Endodermal cell (in vitro differentiated cells): ENCODE results near the gene CFAP251. TPM values are rescaled to one million over a fixed set of nuclear protein-coding genes. Genes with fewer than 3 reads are reported as not detected.

ENCODE experiments used
- DNase-seq: peaks from one replicate; pipeline ENCODE4 v3.0.0-alpha.2; 2017
- H3K27ac ChIP-seq: 2 replicates; pipeline ENCODE4 v1.5.1; 2013; ENCODE audit warnings: mild to moderate bottlenecking, low read depth, low read length, moderate library complexity
- H3K27me3 ChIP-seq: 2 replicates; pipeline ENCODE4 v1.6.1; 2013; ENCODE audit warnings: mild to moderate bottlenecking, low read length, moderate library complexity; ENCODE audit not compliant: insufficient read depth, control insufficient read depth, poor library complexity, severe bottlenecking
- H3K36me3 ChIP-seq: 2 replicates; pipeline ENCODE4 v1.7.0; 2013; ENCODE audit warnings: mild to moderate bottlenecking, low read length, moderate library complexity; ENCODE audit not compliant: control insufficient read depth, insufficient read depth
- H3K4me1 ChIP-seq: one replicate; pipeline ENCODE4 v1.7.0; 2013; ENCODE audit warnings: low read length; ENCODE audit not compliant: control insufficient read depth, insufficient read depth
- H3K4me3 ChIP-seq: 2 replicates; pipeline ENCODE4 v1.5.1; 2013; ENCODE audit warnings: mild to moderate bottlenecking, low read length, moderate library complexity
- H3K9ac ChIP-seq: 2 replicates; pipeline ENCODE4 v1.6.1; 2013; ENCODE audit warnings: mild to moderate bottlenecking, low read length, moderate library complexity; ENCODE audit not compliant: poor library complexity, severe bottlenecking; ENCODE audit errors: extremely low read depth
- H3K9me3 ChIP-seq: 2 replicates; pipeline ENCODE4 v1.6.1; 2013; ENCODE audit warnings: mild to moderate bottlenecking, low read length, moderate library complexity; ENCODE audit not compliant: control insufficient read depth
- H3K27ac Mint-ChIP-seq: 2 replicates; pipeline ENCODE4 v1.8.0; 2020; ENCODE audit warnings: mixed read lengths
- H3K27me3 Mint-ChIP-seq: 2 replicates; pipeline ENCODE4 v1.8.0; 2021; ENCODE audit warnings: mild to moderate bottlenecking, mixed read lengths; ENCODE audit not compliant: insufficient read depth
- H3K36me3 Mint-ChIP-seq: 2 replicates; pipeline ENCODE4 v1.8.0; 2020; ENCODE audit warnings: low read depth, mixed read lengths
- H3K4me1 Mint-ChIP-seq: 2 replicates; pipeline ENCODE4 v1.8.0; 2020; ENCODE audit warnings: mixed read lengths
- H3K4me3 Mint-ChIP-seq: 2 replicates; pipeline ENCODE4 v1.8.0; 2020; ENCODE audit warnings: mild to moderate bottlenecking, moderate library complexity, mixed read lengths
- H3K9me3 Mint-ChIP-seq: 2 replicates; pipeline ENCODE4 v1.8.0; 2020; ENCODE audit warnings: mild to moderate bottlenecking, mixed read lengths
- CTCF ChIP-seq: fragments of 200-600 bp; sonication (generic); conservative IDR thresholded peaks from 2 replicates; pipeline ENCODE4 v1.5.0; 2021; ENCODE audit warnings: antibody characterized with exemption, mild to moderate bottlenecking
- WGBS, 2 experiments: methylation state at CpG; one replicate each; pipeline versions ENCODE4 v1.1.5 to v1.1.7; 2013; ENCODE audit warnings: missing lambda C conversion rate in 2 of 2, mixed read lengths in 1 of 2; ENCODE audit not compliant: insufficient coverage in 1 of 2, insufficient read length in 1 of 2; 5-methylcytosine and 5-hydroxymethylcytosine counted together
- total RNA-seq, 2 donors: library from RNA; stranded (reverse); fragmentation: NEBNext Ultra II Directional in 1 of 2; extraction: Animal tissue kit (Norgen Biotek cat#: 25700) in 1 of 2; gene quantifications; 2 replicates in 1 of 2; 3 replicates in 1 of 2; pipeline ENCODE4 v1.2.1, GENCODE V29; 2021

The CFAP251 gene
- total RNA-seq, 2 donors from 2014 or later, result 3.4 to 11.2 TPM

GRCh38 chr12:121932914-121933521 is 14.6 kb downstream of the CFAP251 start:
- Histone ChIP-seq H3K9me3 (peaks cover 8% of the 10 kb centered on the region), H3K36me3 (peaks cover 9% of the 10 kb centered on the region), H3K4me3 (no peak overlapping the region), H3K9ac (peak overlapping the region; percentile 47), H3K4me1 (no peaks in the 10 kb centered on the region), H3K27me3 (no peaks in the 10 kb centered on the region), H3K27ac (no peak overlapping the region)
- peak overlapping the region; percentile 89 for H3K27ac Mint-ChIP-seq
- no peak for DNase-seq
- no peak for TF ChIP-seq CTCF
- WGBS, 2 experiments, result 97 to 100% methylated on average over 2 to 4 of the region's 4 CpGs
- peaks cover 19% of the 10 kb centered on the region for H3K36me3 Mint-ChIP-seq
- peak overlapping the region; percentile 0 for H3K4me3 Mint-ChIP-seq
- no peaks in the 10 kb centered on the region for H3K27me3 Mint-ChIP-seq
- H3K9me3 Mint-ChIP-seq, result peaks cover 4% of the 10 kb centered on the region
- H3K4me1 Mint-ChIP-seq, result peaks cover 23% of the 10 kb centered on the region

- Mint-ChIP-seq H3K27me3 (no peaks in the 10 kb centered on the region), H3K4me1 (peaks cover 23% of the 10 kb centered on the region), H3K9me3 (peaks cover 4% of the 10 kb centered on the region), H3K4me3 (peak overlapping the region; percentile 0), H3K27ac (peak overlapping the region; percentile 89), H3K36me3 (peaks cover 19% of the 10 kb centered on the region)
- TF ChIP-seq CTCF, result peak; percentile 61
- Histone ChIP-seq H3K36me3 (peaks cover 9% of the 10 kb centered on the region), H3K4me3 (no peak overlapping the region), H3K27ac (no peak overlapping the region), H3K27me3 (no peaks in the 10 kb centered on the region), H3K4me1 (no peaks in the 10 kb centered on the region), H3K9me3 (peaks cover 8% of the 10 kb centered on the region), H3K9ac (peak overlapping the region; percentile 47)
- peak; percentile 94 for DNase-seq
- 80 to 89% methylated on average over 14 to 17 of the region's 17 CpGs for WGBS, 2 experiments
Observed at GRCh38 chr12:121933522-121934308, 15.3 kb downstream of the CFAP251 start.

GRCh38 chr12:121934309-121934664 is 15.9 kb downstream of the CFAP251 start:
- TF ChIP-seq CTCF, result no peak
- DNase-seq, result no peak
- H3K4me3 ChIP-seq, result no peak overlapping the region
- H3K36me3 ChIP-seq, result peaks cover 9% of the 10 kb centered on the region
- H3K27ac ChIP-seq, result no peak overlapping the region
- H3K4me3 Mint-ChIP-seq, result no peak overlapping the region
- H3K4me1 Mint-ChIP-seq, result peaks cover 27% of the 10 kb centered on the region
- WGBS, 2 experiments, result 96% methylated on average over 2 of the region's 2 CpGs; no CpG with 5 or more reads in 1 of the 2 experiments
- H3K9ac ChIP-seq, result no peak overlapping the region
- no peaks in the 10 kb centered on the region for H3K27me3 Mint-ChIP-seq
- peaks cover 8% of the 10 kb centered on the region for H3K9me3 ChIP-seq
- peaks cover 19% of the 10 kb centered on the region for H3K36me3 Mint-ChIP-seq
- no peaks in the 10 kb centered on the region for H3K4me1 ChIP-seq
- H3K27ac Mint-ChIP-seq, result peak overlapping the region; percentile 89
- H3K27me3 ChIP-seq, result no peaks in the 10 kb centered on the region
- H3K9me3 Mint-ChIP-seq, result peaks cover 4% of the 10 kb centered on the region
